NCI-H524 (cell line): ENCODE data around the gene PPM1L.
"Not testable (repeated sequence)": the region's sequence is repeated elsewhere in the genome, so short reads cannot be mapped to it uniquely, and the experiment has no call there.

Experiments used
- DNase-seq, 2 experiments: peaks; one replicate each; lab custom pipeline; 2025; lab: John Stamatoyannopoulos, UW

Gene PPM1L

DNA sequence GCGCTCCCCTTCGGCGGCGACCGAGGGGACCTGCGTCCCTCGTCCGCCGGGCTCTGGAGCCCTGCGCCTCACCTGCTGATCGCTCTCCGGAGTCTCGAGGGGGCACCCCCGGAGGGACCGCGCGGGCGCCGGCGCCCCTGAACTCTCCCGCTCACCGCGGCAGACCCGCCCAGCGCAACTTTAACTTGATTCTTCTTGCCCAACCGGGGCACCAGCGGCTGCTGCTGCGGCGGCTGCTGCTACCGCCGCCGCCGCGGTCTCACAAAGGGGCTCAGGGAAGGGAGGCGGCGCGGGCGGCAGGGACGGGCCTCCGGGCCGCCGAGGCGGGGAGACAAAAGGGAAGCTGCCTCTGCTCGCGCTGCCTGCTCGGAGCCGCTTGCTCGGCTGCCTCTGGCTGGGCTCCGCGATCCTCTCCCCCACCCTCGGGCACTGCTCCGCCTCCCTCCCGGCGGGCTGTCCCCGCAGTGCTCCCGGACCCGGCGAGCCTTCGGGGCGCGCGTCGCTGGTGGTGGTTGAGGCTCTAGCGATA lies at the start of gene PPM1L:
Gene PPM1L, plus strand, starts transcription at position 456 of the 529 bp plus-strand sequence.
- DNase-seq: peak; percentile 66 to 76

DNA sequence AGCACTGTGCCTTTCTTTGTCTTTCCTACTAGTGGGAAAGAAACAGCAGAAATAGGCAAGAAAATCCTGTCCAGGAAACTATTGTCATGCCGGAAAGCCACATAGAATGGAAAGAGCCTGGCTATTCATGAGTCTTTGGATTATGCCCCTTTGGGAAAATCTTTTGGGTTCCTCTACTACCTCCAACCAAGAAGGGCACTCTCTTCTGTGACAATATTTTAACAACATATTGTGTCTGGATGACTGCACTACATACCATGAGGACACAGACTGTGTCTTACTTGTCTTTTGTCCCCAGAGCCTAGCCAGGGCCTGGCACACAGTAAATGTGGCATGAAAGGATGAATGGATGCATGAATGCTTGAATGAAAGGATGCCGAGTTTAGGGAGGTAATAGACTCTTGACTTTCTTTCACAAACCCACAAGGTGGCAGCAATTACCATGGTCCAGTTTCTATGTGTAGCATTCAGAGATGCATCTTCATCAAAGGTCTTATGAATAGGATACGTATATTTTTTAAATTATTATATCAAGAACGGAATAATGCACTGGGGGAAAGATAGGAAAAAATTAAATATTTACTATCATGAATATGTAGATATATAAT lies 48.7 kb upstream of the PPM1L start:
- DNase-seq: peak; percentile 20 to 79

DNA sequence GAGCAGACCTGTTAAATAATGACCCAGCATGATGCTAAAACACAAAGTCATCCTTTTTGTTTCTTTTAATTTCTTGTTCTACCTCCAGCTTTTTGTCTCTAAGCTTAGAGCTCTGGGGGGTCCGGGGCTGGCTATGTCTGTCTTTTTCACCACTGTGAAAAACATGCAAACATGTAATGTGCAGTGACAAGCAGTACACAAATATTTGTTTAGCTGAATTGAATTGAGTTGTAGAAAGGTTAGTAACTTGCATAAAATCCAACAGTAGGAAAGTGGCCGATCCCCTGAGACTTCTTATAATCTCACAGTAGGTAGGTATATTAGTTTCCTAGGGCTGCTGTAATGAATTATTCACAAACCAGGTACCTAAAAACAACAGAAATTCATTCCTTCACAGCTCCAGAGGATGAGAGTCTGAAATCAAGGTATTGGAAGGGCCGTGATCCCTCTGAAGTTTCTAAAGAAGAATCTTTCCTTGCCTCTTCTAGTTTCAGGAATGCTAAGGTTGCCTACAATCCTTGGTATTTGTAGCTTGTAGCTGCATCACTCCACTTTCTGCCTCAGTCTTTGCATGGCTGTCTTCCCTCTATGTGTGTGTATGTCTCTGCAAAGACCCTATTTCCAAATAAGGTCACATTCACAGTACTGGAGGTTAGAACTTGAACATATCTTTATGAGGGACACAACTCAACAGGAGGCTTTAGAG lies 46.4 kb upstream of the PPM1L start:
- no peak for DNase-seq

DNA sequence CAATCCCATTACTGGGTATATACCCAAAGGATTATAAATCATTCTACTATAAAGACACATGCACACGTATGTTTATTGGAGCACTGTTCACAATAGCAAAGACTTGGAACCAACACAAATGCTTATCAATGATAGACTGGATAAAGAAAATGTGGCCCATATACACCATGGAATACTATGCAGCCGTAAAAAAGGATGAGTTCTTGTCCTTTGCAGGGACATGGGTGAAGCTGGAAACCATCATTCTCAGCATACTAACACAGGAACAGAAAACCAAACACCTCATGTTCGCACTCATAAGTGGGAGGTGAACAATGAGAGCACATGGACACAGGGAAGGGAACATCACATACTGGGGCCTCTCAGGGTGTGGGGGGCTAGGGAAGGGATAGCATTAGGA lies 42.9 kb upstream of the PPM1L start:
- not testable (repeated sequence) for DNase-seq

DNA sequence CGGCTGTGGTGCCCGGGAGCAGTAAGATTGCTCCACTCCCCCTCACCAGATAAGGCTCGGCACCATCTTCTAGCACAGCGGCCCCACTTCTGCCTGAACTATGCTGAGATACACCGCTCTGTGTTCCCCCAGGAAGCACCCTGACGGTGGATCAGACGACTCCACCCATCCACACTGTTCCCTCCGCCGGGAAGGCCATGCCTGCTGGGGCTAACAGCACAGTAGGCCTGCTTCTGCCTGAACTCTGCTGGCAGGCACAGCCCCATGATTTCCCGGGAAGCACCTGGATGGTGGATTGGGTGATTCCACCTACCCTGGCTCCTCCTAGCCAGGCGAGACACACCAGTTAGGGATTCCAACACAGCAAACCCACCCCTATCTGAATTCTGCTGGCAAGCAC lies 36.3 kb upstream of the PPM1L start:
- DNase-seq: no peak

DNA sequence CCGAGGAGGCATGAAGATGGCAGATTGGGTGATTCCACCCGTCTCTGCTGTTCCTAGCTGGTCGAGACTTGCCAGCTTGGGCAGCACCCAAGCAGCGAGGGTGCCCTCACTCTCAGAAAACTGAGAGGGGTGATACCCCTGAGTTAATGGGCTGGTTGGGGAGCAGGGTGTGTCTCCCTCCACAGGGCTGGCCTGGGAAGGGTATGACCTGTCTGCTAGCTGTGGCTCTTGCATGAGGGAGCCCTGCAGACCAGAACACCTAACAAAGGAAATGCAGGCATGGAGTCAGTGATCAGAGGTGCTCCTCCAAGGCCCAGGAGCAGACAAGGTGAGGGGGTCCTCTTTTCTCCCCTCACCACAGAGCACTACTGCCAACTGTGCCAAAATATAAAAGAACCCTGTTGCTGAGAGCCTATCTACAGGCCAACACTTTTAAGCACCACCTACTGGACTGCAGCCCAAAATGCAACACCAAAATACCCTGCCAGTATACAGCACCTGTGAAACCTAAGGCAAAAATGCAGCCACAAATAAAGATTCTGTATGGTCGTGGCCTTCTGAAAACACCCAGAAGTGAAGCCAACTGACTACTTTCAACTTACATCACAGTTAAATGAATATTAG lies 35.8 kb upstream of the PPM1L start:
- DNase-seq: no peak

DNA sequence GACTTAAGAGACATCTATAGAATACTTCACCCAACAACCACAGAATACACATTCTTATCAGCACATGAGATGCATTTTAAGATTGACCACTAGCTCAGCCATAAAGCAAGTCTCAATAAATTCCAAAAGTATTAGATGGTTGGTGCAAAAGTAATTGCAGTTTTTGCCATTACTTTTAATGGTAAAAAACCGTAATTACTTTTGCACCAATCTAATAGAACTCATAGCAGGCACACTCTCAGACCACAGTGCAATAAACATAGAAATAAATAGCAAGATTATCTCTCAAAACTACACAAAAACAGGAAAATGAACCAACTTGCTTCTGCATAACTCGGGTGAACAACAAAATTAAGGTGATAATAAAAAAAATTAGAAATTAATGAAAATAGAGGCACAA lies 33.7 kb upstream of the PPM1L start:
- no peak for DNase-seq

DNA sequence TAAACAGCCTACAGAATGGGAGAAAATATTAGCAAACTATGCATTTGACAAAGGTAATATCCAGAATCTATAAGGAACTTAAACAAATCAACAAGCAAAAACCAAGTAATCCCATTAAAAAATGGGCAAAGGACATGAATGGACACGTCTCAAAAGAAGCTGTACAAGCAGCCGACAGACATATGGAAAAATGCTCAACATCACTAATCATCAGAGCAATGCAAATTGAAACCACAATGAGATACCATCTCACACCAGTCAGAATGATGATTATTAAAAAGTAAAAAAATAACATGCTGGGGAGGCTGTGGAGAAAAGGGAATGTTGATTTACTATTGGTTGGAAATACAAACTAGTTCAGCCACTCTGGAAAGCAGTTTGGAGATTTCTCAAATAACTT lies 30.7 kb upstream of the PPM1L start:
- DNase-seq: no peak

DNA sequence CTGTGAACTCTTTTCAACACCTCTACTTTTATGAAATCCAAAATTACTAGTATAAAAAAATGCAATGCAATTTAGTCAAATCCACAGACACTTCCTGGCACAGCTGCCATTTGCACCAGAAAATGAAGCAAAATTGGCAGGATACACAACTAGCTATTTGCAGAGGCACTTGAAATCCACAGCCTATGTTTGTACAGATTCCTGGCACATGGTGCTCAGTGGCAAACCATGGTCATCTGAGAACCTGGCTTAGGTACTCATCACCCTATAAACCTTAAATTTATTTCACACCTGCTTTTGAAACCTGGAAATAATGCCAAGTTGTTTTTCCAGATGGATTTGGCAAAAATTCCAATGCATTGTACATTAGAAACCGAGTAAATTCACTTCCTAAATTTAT lies 20.2 kb upstream of the PPM1L start:
- no peak for DNase-seq

DNA sequence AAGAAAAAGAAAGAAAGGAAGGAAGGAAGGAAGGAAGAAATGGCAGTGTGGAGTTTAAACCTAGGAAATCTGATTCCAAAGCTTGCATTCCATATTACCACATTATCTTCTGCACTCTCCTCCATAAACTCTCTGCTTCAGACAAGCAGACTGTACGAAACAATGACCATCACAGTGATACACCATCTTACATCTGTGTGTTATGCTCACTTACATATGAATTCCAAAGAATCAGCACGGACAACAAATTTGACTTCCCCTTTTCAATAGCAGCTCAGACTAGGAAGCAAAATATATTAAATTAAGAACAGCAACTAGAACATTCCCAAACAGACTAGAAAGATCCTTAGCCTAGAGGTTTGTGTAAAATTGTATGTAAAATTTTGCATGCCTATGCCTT lies 18.0 kb upstream of the PPM1L start:
- no peak for DNase-seq

DNA sequence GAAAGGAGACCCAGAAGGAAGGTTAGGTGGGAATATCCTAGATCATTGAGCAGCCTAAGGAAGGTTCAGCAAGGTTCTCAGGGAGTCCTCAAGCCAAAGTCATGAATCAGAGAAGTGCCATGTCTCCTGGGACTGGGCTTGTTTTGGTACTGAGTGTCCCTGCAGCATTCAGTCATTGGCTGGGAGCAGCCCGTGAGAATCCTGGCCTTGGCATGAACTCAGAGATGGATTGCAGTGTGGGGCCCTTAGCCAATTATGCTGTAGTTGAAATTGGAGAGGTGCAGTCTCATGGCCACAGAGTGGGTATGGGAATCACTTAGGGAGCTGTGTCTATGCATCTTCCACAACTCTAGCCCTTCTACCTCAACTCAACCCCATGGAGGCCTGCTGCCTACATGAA lies 17.0 kb upstream of the PPM1L start:
- DNase-seq: peak; percentile 7 to 29

DNA sequence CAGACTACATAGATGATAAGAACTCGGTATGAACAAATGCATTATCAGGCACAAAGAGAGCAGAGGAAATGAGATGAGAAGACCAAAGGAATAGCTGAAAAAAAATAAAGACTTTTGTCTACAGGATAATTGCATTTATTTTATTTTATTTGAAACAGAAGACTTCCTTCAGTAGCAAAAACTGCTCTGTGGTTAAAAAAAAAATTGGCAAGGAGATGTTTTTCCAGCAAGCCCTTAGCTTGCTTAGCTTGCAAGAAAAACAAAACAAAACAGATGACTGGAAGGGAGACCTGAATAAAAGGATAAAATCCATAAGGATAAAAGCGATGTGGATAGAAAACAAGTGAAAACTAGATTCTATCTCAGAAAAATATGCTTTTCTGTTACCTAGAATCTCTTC lies 9.1 kb upstream of the PPM1L start:
- DNase-seq: no peak

DNA sequence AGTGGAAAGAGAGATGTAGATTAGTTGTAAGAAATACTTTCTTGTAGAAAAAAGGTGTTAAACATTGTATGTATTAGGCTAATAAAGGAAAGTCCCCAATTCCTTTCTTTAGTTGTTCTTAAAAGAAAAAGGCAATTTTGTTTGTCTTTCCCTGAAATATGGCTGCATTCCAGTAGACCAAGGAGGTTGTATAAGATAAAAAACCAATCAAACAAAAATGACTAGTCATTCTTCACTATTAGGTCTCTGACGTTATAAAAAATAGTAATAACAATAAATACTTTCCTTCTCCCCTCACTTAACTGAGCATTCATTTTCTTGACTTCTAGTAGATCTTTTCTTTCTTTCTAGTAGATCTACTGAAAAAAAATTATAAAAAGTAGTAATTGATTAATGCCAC lies 8.6 kb upstream of the PPM1L start:
- DNase-seq: no peak

DNA sequence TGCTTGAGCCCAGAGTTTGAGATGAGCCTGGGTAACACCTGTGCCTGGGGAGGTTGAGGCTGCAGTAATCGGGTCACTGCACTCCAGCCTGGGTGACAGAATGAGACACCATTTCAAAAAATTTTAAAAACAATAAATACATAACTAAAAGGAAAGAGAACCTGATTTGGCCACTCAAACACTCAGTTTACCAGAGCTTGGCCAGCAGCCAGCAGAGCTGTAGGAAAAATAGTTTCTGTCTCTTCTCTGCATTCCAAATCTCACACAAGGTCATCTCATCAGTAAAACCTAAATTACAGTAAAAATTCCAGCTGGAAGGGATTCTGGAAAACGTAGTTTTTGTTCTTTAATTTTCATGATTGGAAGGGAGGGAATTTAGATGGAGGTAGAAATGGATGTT lies 7.8 kb upstream of the PPM1L start:
- no peak for DNase-seq

DNA sequence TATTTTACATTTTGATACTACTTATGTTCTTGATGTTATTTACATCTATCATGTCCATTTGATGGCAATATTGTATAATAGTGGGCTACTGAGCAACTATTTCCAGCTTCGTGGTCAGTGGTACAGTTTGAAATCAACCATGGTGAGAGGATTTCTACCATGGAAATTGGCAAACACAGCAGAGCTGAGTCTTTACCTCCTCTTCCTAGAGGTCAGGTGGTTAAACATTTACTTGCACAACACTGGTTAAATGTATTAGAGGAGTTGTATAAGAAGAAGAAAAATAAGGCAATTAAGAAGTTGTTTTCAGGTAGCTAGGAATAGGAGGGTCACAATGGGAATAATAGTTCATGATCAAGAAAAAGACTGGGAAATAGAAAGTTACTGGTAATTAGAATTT lies 7.2 kb upstream of the PPM1L start:
- DNase-seq: no peak

DNA sequence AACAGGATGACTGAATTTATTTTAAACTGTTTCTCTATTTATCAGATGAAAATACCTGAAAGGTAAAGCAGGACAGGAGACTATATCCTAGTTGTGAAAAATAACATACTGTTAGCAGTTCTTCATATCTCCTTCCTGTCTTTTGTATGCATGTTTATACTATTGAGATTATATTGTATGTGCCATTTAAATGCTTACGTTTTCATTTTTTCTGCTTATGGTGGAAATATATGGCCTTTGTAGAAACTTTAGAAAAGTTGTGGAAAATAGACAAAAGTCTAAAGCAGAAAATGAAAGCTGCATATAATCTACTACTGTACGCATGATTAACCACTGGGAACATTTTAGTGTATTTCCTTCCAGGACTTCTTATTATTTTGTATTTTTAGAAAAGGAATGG lies 2.1 kb upstream of the PPM1L start:
- no peak for DNase-seq

DNA sequence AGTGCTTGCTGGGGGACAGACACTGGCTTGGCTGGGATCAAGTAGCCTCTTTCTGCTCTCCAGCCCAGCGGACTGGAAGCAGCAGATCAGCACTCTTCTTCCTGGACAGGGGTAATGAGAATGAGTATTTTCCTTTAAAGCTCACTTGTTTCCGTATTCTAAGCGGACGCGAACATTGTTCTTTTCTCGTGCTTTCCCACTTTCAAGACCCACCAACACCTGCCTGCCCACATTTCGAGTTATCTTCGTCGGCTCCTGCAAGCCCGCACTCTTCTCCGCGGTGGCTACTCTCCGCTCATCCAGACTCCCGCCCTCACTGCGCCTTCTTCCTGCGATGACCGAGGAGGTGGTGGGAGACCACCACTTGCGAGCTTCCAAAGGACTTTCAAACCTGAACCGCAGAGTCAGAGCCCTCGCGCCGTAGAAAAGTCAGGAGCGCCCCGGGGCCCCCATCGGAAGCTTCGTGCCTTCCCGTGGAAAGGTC lies 1.6 kb upstream of the PPM1L start:
- DNase-seq: peak in 1 of 2 experiments; percentile 67

DNA sequence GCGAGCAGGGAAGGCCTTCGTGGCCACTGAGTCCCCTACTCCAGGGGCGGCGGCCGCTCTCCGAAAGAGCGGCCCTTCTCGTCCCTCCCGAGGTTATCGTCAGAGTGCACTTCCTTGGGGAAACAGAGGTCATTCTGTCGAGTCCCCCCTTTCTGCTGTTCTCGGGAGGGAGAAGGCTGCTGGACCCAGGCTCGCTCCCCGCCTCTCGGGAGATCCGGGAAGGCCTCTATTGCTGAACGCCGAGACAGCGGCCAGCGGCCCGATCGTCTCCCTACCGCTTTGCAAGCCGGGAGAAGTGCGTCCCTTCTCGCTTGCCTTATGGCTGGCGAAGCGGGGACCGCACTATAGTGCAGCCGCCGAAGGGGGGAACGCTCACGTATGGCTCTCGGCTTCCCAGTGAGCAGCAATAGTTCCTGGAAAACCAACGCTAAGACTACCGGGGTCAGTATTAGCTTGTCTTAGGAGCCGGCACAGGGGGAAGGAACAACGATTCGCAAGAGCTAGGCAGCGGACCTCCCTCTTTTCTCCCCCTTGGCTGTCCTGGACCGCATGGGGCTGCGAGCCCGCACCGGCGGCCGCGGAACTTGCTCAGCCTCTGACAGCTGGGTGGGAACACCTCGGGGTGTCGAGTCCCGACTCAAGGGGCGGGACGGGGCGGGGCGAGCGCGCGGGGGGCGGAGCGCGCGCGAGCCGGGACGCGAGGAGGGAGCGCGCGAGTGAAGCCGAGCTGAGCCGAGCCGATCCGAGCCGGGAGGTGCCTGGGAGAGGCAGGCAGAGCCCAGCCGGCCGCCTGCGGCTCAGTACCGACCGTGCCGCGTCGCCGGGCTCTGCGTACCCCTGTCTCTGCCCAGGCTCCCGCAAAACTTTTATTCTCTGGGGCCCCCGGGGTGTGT lies 930 bp upstream of the PPM1L start:
- DNase-seq: peak; percentile 94 to 98

DNA sequence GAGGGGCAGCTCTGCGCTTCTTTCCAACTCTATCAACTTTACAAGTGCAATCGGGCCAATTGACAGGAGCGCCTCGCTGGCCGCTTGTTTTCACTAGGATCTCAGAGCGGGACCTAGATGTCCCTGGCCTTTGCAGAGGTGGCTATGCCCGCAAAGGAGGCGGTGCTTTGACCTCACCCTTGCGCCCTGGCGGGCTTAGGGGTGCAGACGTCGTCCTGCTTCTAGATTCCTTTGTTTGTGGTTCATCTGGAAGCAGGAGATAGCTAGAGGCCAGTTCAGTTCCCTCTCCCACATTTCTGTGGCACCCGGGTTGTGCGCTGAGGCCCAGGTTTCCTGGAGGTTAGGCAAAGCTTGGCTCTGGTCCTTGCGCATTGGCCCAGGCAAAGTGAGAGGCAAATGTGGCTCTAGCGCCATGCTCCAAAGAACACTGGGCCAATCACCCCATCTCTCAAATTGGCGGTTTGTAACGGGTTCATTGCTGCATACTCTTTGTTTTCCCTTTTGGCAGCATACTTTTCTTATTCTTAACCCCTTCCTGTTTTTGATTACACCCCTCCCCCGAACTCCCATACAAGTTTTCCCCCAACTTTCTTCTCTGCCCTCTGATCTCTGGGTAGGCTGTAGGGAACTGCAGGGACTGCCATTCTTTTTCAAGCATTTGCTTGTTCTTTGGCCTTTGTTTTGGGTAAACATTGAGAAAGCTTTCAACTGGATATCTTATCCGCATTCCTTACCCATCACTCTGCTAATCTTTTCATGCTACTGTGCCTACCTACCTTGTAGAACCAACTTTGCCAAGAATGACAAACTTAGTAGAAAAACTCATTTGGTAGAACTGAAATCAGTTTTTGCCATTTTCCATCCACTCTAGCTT lies 1.4 kb downstream of the PPM1L start:
- DNase-seq: peak in 1 of 2 experiments; percentile 61

DNA sequence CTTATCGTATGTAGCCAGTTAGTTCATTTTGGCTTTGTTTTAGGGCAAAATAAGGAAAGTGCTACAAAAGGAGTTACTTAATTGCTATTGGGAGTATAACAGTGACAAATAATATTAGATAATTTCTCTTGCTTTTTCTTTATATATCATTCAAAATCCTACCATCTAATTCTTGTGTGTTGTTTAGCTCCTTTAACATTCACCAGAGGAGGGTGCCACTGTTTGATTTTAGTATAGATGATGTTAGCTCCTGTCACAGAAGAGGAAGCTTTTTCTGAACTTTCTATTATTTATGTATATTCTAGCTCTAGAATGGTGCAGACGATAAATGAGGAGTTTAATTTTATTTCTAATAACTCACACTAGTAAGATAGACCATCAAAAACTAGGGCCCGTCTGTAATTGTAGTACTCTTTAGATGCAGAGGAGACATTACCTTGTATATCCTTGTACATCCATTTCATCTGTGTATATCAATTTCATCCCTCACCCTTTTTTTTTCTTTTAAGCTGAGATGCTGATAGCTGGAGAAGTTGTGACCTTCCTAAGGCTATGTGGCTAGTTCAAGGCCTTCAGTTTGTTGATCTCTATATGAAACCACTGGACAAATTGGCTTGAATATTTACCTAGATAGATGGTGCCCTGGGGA lies 3.0 kb downstream of the PPM1L start:
- DNase-seq: no peak

DNA sequence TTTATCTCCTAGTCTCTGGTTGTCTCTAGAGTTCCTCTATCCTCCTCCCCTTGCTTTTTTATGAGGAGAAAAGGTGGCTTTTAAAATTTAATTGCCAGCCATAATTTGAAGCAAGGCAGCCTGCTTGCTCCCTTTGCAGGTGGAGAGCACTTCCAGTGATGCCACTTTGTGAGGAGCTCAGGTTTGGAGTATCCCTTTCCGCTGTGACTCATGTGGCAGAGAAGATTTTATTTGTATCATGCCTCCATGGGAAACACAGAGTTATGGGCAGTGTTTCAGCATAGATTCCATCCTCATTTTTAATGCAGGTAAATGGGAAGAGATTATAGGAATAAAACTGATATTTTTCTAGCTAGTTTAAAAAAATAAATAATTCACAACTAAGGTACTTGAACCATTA lies 7.0 kb downstream of the PPM1L start:
- no peak for DNase-seq
